ENCODE data around the gene UBR4.

Gene UBR4

DNA sequence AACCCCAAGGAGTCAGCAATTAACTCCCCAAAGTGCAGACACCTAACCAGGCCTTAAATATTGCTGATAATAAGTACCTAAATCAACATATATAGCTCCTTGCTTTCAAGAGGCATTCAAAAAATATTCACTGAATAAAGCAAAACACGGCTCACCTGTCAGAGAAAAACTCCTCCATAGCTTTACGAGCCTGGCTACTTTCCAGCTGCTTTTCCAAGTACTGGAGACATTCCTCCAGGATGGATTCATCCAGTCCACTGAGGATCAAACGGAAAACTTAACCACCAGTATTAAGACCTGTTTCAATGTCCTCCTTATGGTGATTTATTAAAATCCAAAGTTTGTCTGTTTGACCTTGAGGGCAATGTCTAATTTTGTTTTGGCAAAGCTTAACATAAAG, 44.6 kb downstream of the UBR4 start (continued):
- TF ChIP-seq ISL1 (CRISPR knock-in tag; IDR thresholded peaks at IDR 0.05) (no peak), ESRRG (CRISPR knock-in tag; IDR thresholded peaks at IDR 0.05) (no peak), GLIS3 (CRISPR knock-in tag; IDR thresholded peaks at IDR 0.05) (no peak), BACH2 (CRISPR knock-in tag; IDR thresholded peaks at IDR 0.05; ENCODE audit: borderline replicate concordance) (no peak)
- TF ChIP-seq, protein P1, sequence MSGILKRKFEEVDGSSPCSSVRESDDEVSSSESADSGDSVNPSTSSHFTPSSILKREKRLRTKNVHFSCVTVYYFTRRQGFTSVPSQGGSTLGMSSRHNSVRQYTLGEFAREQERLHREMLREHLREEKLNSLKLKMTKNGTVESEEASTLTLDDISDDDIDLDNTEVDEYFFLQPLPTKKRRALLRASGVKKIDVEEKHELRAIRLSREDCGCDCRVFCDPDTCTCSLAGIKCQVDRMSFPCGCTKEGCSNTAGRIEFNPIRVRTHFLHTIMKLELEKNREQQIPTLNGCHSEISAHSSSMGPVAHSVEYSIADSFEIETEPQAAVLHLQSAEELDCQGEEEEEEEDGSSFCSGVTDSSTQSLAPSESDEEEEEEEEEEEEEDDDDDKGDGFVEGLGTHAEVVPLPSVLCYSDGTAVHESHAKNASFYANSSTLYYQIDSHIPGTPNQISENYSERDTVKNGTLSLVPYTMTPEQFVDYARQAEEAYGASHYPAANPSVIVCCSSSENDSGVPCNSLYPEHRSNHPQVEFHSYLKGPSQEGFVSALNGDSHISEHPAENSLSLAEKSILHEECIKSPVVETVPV (CRISPR knock-in tag; IDR thresholded peaks at IDR 0.05), result no peak

DNA sequence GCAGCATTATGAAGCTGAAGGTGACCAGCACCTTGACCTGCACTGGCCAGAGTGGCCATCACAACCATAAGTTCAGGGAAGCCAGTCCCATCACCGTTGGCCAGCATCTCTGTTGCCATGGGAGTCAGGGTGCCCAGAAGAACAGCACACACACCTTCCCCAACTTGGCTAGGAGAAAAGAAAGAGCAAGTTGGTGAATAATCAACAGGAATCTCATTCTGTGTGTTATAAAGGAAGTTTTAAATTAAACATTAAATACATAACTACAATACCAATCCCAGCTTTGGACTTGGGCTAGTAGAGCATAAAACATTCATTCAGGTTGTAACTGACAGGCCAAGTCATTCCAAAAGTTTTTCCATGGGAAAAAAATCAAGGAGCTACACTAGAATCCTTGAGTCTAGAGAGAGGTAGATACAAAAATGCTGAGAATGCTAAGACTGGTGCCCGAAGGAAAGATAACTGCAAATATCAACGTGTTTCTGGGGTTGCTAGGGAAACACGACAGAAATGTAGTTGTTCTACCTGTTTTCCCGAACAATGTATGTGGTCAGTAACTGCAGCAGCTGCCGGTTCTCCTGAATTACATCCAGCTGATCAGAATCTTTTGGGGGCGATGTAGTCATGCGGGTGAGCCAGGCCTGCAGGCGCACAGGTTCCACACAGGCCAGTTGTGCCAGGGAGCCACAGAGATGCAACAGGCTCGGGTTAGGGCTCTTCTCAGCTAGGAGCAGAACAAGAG, 45.6 kb downstream of the UBR4 start:
- ATAC-seq, result no peak
- no peak for TF ChIP-seq ZFP30 (CRISPR knock-in tag; IDR thresholded peaks at IDR 0.05)
- TF ChIP-seq BACH2 (CRISPR knock-in tag; IDR thresholded peaks at IDR 0.05; ENCODE audit: borderline replicate concordance), result no peak
- TF ChIP-seq, protein P2, sequence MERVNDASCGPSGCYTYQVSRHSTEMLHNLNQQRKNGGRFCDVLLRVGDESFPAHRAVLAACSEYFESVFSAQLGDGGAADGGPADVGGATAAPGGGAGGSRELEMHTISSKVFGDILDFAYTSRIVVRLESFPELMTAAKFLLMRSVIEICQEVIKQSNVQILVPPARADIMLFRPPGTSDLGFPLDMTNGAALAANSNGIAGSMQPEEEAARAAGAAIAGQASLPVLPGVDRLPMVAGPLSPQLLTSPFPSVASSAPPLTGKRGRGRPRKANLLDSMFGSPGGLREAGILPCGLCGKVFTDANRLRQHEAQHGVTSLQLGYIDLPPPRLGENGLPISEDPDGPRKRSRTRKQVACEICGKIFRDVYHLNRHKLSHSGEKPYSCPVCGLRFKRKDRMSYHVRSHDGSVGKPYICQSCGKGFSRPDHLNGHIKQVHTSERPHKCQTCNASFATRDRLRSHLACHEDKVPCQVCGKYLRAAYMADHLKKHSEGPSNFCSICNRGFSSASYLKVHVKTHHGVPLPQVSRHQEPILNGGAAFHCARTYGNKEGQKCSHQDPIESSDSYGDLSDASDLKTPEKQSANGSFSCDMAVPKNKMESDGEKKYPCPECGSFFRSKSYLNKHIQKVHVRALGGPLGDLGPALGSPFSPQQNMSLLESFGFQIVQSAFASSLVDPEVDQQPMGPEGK (CRISPR knock-in tag; IDR thresholded peaks at IDR 0.05; ENCODE audit: borderline replicate concordance), result no peak
- no peak for TF ChIP-seq ZFP3 (CRISPR knock-in tag; IDR thresholded peaks at IDR 0.05)
- TF ChIP-seq, protein P3, sequence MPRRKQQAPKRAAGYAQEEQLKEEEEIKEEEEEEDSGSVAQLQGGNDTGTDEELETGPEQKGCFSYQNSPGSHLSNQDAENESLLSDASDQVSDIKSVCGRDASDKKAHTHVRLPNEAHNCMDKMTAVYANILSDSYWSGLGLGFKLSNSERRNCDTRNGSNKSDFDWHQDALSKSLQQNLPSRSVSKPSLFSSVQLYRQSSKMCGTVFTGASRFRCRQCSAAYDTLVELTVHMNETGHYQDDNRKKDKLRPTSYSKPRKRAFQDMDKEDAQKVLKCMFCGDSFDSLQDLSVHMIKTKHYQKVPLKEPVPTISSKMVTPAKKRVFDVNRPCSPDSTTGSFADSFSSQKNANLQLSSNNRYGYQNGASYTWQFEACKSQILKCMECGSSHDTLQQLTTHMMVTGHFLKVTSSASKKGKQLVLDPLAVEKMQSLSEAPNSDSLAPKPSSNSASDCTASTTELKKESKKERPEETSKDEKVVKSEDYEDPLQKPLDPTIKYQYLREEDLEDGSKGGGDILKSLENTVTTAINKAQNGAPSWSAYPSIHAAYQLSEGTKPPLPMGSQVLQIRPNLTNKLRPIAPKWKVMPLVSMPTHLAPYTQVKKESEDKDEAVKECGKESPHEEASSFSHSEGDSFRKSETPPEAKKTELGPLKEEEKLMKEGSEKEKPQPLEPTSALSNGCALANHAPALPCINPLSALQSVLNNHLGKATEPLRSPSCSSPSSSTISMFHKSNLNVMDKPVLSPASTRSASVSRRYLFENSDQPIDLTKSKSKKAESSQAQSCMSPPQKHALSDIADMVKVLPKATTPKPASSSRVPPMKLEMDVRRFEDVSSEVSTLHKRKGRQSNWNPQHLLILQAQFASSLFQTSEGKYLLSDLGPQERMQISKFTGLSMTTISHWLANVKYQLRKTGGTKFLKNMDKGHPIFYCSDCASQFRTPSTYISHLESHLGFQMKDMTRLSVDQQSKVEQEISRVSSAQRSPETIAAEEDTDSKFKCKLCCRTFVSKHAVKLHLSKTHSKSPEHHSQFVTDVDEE (CRISPR knock-in tag; IDR thresholded peaks at IDR 0.05), result no peak
- TF ChIP-seq, protein P4, sequence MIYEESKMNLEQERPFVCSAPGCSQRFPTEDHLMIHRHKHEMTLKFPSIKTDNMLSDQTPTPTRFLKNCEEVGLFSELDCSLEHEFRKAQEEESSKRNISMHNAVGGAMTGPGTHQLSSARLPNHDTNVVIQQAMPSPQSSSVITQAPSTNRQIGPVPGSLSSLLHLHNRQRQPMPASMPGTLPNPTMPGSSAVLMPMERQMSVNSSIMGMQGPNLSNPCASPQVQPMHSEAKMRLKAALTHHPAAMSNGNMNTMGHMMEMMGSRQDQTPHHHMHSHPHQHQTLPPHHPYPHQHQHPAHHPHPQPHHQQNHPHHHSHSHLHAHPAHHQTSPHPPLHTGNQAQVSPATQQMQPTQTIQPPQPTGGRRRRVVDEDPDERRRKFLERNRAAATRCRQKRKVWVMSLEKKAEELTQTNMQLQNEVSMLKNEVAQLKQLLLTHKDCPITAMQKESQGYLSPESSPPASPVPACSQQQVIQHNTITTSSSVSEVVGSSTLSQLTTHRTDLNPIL (CRISPR knock-in tag; IDR thresholded peaks at IDR 0.05; ENCODE audit: low read depth), result no peak
- TF ChIP-seq ZC3H10 (CRISPR knock-in tag; IDR thresholded peaks at IDR 0.05), result no peak
- TF ChIP-seq ZNF70 (CRISPR knock-in tag; IDR thresholded peaks at IDR 0.05), result no peak
- no peak for TF ChIP-seq ZNF8 (CRISPR knock-in tag; IDR thresholded peaks at IDR 0.05)
- TF ChIP-seq ARNTL (CRISPR knock-in tag; IDR thresholded peaks at IDR 0.05; ENCODE audit: borderline replicate concordance, low read depth), result no peak
- no peak for TF ChIP-seq GLIS3 (CRISPR knock-in tag; IDR thresholded peaks at IDR 0.05)
- TF ChIP-seq RARB (CRISPR knock-in tag; IDR thresholded peaks at IDR 0.05), result no peak
- no peak for TF ChIP-seq OSR1 (CRISPR knock-in tag; IDR thresholded peaks at IDR 0.05)
- TF ChIP-seq, protein P1 (CRISPR knock-in tag; IDR thresholded peaks at IDR 0.05), result no peak
- TF ChIP-seq, protein P5, sequence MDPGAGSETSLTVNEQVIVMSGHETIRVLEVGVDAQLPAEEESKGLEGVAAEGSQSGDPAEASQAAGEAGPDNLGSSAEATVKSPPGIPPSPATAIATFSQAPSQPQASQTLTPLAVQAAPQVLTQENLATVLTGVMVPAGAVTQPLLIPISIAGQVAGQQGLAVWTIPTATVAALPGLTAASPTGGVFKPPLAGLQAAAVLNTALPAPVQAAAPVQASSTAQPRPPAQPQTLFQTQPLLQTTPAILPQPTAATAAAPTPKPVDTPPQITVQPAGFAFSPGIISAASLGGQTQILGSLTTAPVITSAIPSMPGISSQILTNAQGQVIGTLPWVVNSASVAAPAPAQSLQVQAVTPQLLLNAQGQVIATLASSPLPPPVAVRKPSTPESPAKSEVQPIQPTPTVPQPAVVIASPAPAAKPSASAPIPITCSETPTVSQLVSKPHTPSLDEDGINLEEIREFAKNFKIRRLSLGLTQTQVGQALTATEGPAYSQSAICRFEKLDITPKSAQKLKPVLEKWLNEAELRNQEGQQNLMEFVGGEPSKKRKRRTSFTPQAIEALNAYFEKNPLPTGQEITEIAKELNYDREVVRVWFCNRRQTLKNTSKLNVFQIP (CRISPR knock-in tag; IDR thresholded peaks at IDR 0.05; ENCODE audit: borderline replicate concordance, low read depth), result no peak
- TF ChIP-seq SNAI2 (CRISPR knock-in tag; IDR thresholded peaks at IDR 0.05), result no peak

DNA sequence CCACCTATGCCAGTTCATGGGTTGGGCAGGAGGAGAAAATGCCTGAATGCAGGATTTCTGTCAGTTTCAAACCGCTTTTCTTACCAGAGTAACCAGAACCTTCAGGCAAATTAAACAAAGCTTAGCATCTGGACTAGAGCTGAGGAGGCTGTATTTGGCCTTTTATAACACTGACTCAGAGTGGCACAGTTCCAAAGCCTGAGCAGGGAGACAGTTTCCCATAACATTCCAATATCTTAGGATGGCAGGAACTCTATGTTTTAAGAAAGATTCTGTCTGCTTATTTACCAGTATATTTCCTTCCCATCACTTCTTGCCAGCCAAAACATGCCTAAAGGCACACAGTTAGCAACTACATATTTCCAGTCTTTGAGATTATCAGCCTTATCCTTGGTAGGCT, 46.8 kb downstream of the UBR4 start:
- peak; percentile 91 for ATAC-seq
- TF ChIP-seq ZFP30 (CRISPR knock-in tag; IDR thresholded peaks at IDR 0.05), result no peak
- no peak for TF ChIP-seq ISL1 (CRISPR knock-in tag; IDR thresholded peaks at IDR 0.05)
- no peak for TF ChIP-seq CSDC2 (CRISPR knock-in tag; IDR thresholded peaks at IDR 0.05)
- TF ChIP-seq RARB (CRISPR knock-in tag; IDR thresholded peaks at IDR 0.05), result no peak
- TF ChIP-seq, protein P1 (CRISPR knock-in tag; IDR thresholded peaks at IDR 0.05), result no peak
- TF ChIP-seq ZNF70 (CRISPR knock-in tag; IDR thresholded peaks at IDR 0.05), result no peak
- TF ChIP-seq, protein P4 (CRISPR knock-in tag; IDR thresholded peaks at IDR 0.05; ENCODE audit: low read depth), result no peak
- no peak for TF ChIP-seq TCF4 (CRISPR knock-in tag; IDR thresholded peaks at IDR 0.05; ENCODE audit: borderline replicate concordance)
- no peak for TF ChIP-seq SNAI2 (CRISPR knock-in tag; IDR thresholded peaks at IDR 0.05)
- TF ChIP-seq ARNTL (CRISPR knock-in tag; IDR thresholded peaks at IDR 0.05; ENCODE audit: borderline replicate concordance, low read depth), result no peak
- no peak for TF ChIP-seq OSR1 (CRISPR knock-in tag; IDR thresholded peaks at IDR 0.05)
- TF ChIP-seq, protein P2 (CRISPR knock-in tag; IDR thresholded peaks at IDR 0.05; ENCODE audit: borderline replicate concordance), result no peak
